Measurements from ENCODE around the gene PCID2. TPM values are rescaled to one million over a fixed set of nuclear protein-coding genes. Genes with fewer than 3 reads are reported as not detected.

Gene PCID2
- total RNA-seq, 2 donors from 2014 or later: 46.8 to 55.4 TPM

- Histone ChIP-seq H3K27me3 (replicated peaks; ENCODE audit: insufficient read depth) (no peaks in the 10 kb centered on the region), H3K27ac (no peak overlapping the region), H3K9me3 (no peaks in the 10 kb centered on the region), H3K4me3 (no peak overlapping the region), H3K4me1 (ENCODE audit: control insufficient read depth in 1 of 2, low read depth in 2 of 2) (no peaks in the 10 kb centered on the region), H3K36me3 (peaks cover 74% of the 10 kb centered on the region)
- ATAC-seq (ENCODE audit: insufficient number of reproducible peaks, low FRiP score, low read depth): no peak
- no peak for TF ChIP-seq CTCF (IDR thresholded peaks at IDR 0.05)
- no peak for DNase-seq (ENCODE audit: low spot score)
Measured at GRCh38 chr13:113179374-113180230, 28.9 kb downstream of the PCID2 start.

- no peak overlapping the region for H3K27ac ChIP-seq
- no peak for ATAC-seq (ENCODE audit: insufficient number of reproducible peaks, low FRiP score, low read depth)
Measured at GRCh38 chr13:113178896-113179167, 29.6 kb downstream of the PCID2 start.

DNA sequence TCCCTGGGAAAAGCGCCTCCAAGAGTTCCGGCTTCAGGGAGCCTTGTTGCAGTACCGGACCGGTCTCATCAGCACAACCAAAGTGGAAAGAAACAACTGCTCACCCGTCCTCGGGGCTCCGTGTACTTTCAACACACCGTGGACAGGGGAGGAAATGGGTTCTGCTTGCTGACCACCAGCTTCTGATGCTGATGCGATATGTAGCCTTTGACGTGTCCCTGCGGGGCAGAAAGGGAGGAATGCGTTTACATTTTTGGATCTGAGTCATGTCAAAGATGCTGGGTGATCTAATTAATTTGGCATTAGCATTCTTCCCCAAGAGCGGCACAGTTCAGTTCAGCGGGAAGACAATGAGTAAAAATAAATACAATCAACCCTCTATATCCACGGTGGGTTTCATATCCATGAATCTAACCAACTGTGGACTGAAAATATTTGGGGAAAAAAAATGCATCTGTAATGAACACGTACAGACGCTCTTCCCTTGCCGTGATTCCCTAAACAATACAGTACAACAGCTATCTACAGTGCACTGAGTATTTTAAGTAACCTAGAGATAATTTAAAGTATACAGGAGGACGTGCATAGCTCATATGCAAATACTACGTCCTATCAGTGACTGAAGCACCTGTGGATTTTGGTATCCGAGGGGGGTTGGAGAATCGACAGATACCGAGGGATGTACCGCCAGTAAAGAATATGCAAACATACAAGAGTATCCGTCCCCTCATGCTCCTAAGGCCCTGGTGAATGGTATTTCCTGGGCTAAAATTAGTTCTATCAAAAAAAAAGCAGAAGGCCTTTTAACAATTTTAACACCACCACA, 30.2 kb downstream of the PCID2 start:
- Histone ChIP-seq H3K27ac (no peak overlapping the region), H3K4me3 (no peak overlapping the region), H3K27me3 (replicated peaks; ENCODE audit: insufficient read depth) (no peaks in the 10 kb centered on the region), H3K9me3 (no peaks in the 10 kb centered on the region), H3K36me3 (peaks cover 67% of the 10 kb centered on the region), H3K4me1 (ENCODE audit: control insufficient read depth in 1 of 2, low read depth in 2 of 2) (no peaks in the 10 kb centered on the region)
- no peak for TF ChIP-seq CTCF (IDR thresholded peaks at IDR 0.05)
- DNase-seq (ENCODE audit: low spot score) (no peak), ATAC-seq (ENCODE audit: insufficient number of reproducible peaks, low FRiP score, low read depth) (no peak)

More at GRCh38 chr13:113178896-113179167, 29.6 kb downstream of the PCID2 start:
- Histone ChIP-seq H3K36me3 (peaks cover 67% of the 10 kb centered on the region), H3K4me1 (ENCODE audit: control insufficient read depth in 1 of 2, low read depth in 2 of 2) (no peaks in the 10 kb centered on the region), H3K27me3 (replicated peaks; ENCODE audit: insufficient read depth) (no peaks in the 10 kb centered on the region), H3K9me3 (no peaks in the 10 kb centered on the region), H3K4me3 (no peak overlapping the region)
- DNase-seq (ENCODE audit: low spot score): no peak
- TF ChIP-seq CTCF (IDR thresholded peaks at IDR 0.05): no peak

DNA sequence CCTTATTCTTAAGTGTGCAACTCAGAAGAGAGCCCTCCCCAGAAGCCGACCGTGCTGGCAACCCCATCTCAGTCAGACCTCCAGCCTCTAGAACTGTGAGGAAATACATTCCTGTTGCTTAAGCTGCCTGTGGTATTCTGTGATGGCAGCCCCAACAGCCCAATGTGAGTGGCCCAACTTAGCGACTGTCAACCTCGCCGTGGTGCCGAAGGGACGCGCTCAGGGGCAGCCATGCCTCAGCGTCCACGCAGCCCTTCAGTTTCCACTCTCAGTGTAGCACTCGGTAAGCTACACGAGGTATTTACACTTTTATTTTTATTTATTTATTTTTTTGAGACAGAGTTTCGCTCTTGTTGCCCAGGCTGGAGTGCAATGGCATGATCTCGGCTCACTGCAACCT, 31.6 kb downstream of the PCID2 start:
- no peak overlapping the region for H3K4me3 ChIP-seq
- no peak for TF ChIP-seq CTCF (IDR thresholded peaks at IDR 0.05)
- no peaks in the 10 kb centered on the region for H3K27me3 ChIP-seq (replicated peaks; ENCODE audit: insufficient read depth)
- DNase-seq (ENCODE audit: low spot score) (no peak), ATAC-seq (ENCODE audit: insufficient number of reproducible peaks, low FRiP score, low read depth) (no peak)
- peaks cover 60% of the 10 kb centered on the region for H3K36me3 ChIP-seq
- no peaks in the 10 kb centered on the region for H3K4me1 ChIP-seq (ENCODE audit: control insufficient read depth in 1 of 2, low read depth in 2 of 2)
- H3K9me3 ChIP-seq: no peaks in the 10 kb centered on the region
- no peak overlapping the region for H3K27ac ChIP-seq

- no peak for ATAC-seq (ENCODE audit: insufficient number of reproducible peaks, low FRiP score, low read depth)
- Histone ChIP-seq H3K27ac (no peak overlapping the region), H3K9me3 (no peaks in the 10 kb centered on the region), H3K36me3 (peaks cover 63% of the 10 kb centered on the region), H3K4me3 (no peak overlapping the region), H3K27me3 (replicated peaks; ENCODE audit: insufficient read depth) (no peaks in the 10 kb centered on the region), H3K4me1 (ENCODE audit: control insufficient read depth in 1 of 2, low read depth in 2 of 2) (no peaks in the 10 kb centered on the region)
- DNase-seq (ENCODE audit: low spot score): no peak
- TF ChIP-seq CTCF (IDR thresholded peaks at IDR 0.05): no peak
Measured at GRCh38 chr13:113176280-113176679, 32.2 kb downstream of the PCID2 start.
